Liver (tissue), 3 donors: ENCODE measurements around the gene FEM1C.

Experiments used
- EGR1 ChIP-seq, 2 donors: IDR thresholded peaks; 2 replicates each; pipeline ENCODE4 v1.6.1; 2016 to 2018; ENCODE audit warnings: antibody characterized with exemption in 2 of 2, low read depth in 2 of 2
- FOXA1 ChIP-seq: IDR thresholded peaks from 2 replicates; pipeline ENCODE4 v1.6.1; 2016; ENCODE audit warnings: antibody characterized with exemption
- FOXA2 ChIP-seq: IDR thresholded peaks from 2 replicates; pipeline ENCODE4 v1.6.1; 2016; ENCODE audit warnings: antibody characterized with exemption
- HNF4A ChIP-seq, 2 donors: conservative IDR thresholded peaks; 2 replicates each; pipeline ENCODE4 v1.6.1; 2016; ENCODE audit warnings: antibody characterized with exemption in 2 of 2, mild to moderate bottlenecking in 2 of 2
- JUND ChIP-seq, 2 donors: IDR thresholded peaks; 2 replicates each; pipeline ENCODE4 v1.6.1; 2016; ENCODE audit warnings: antibody characterized with exemption in 2 of 2
- RAD21 ChIP-seq, 2 donors: IDR thresholded peaks; 2 replicates each; pipeline ENCODE4 v1.6.1; 2016; ENCODE audit warnings: antibody characterized with exemption in 2 of 2, mild to moderate bottlenecking in 2 of 2
- SP1 ChIP-seq: IDR thresholded peaks from 2 replicates; pipeline ENCODE4 v1.6.1; 2018; ENCODE audit warnings: antibody characterized with exemption, mild to moderate bottlenecking
- TAF1 ChIP-seq: conservative IDR thresholded peaks from 2 replicates; pipeline ENCODE4 v1.6.1; 2016; ENCODE audit warnings: antibody characterized with exemption, mild to moderate bottlenecking
- YY1 ChIP-seq: IDR thresholded peaks from 2 replicates; pipeline ENCODE4 v1.6.1; 2016; ENCODE audit warnings: antibody characterized with exemption, mild to moderate bottlenecking
- TF ChIP-seq, protein P1 (sequence below): fragments of 150-350 bp; IDR thresholded peaks from 2 replicates; pipeline ENCODE4 v1.5.1; 2017; ENCODE audit warnings: improper control_type of control experiment, low read depth, low read length; ENCODE audit not compliant: missing input control
- TF ChIP-seq, protein P2 (sequence below): IDR thresholded peaks from 2 replicates; pipeline ENCODE4 v1.6.1; 2016; ENCODE audit warnings: antibody characterized with exemption, mild to moderate bottlenecking
- TF ChIP-seq, protein P3 (sequence below): IDR thresholded peaks from 2 replicates; pipeline ENCODE4 v1.6.1; 2016; ENCODE audit warnings: antibody characterized with exemption
- TF ChIP-seq, protein P4 (sequence below): IDR thresholded peaks from 2 replicates; pipeline ENCODE4 v1.6.1; 2016; ENCODE audit warnings: antibody characterized with exemption
- TF ChIP-seq, protein P5 (sequence below): IDR thresholded peaks from 2 replicates; pipeline ENCODE4 v1.6.1; 2016; ENCODE audit warnings: antibody characterized with exemption
- donor health status: healthy.
- donor health status: healthy.

DNA sequence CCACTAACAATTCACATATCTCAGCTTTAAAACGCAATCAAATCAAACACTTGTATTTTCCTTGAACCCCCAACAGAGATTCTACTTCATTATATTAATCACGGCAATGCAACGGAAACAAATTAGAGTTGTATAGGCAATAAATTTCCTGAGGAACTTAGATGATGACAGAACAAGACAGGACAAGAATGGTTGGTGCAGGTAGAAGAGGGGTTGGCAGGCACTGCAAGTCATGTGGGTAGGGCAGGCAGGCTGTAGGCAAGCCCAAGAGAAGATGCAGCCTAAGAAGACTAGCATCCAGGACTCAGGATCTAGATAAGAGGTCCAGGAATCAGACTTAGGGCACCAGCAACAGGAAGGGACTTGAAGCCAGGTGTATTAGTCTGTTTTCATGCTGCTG, 16.6 kb upstream of the FEM1C start:
- TF ChIP-seq, protein P1, sequence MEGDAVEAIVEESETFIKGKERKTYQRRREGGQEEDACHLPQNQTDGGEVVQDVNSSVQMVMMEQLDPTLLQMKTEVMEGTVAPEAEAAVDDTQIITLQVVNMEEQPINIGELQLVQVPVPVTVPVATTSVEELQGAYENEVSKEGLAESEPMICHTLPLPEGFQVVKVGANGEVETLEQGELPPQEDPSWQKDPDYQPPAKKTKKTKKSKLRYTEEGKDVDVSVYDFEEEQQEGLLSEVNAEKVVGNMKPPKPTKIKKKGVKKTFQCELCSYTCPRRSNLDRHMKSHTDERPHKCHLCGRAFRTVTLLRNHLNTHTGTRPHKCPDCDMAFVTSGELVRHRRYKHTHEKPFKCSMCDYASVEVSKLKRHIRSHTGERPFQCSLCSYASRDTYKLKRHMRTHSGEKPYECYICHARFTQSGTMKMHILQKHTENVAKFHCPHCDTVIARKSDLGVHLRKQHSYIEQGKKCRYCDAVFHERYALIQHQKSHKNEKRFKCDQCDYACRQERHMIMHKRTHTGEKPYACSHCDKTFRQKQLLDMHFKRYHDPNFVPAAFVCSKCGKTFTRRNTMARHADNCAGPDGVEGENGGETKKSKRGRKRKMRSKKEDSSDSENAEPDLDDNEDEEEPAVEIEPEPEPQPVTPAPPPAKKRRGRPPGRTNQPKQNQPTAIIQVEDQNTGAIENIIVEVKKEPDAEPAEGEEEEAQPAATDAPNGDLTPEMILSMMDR, result no peak
- TF ChIP-seq, protein P2, sequence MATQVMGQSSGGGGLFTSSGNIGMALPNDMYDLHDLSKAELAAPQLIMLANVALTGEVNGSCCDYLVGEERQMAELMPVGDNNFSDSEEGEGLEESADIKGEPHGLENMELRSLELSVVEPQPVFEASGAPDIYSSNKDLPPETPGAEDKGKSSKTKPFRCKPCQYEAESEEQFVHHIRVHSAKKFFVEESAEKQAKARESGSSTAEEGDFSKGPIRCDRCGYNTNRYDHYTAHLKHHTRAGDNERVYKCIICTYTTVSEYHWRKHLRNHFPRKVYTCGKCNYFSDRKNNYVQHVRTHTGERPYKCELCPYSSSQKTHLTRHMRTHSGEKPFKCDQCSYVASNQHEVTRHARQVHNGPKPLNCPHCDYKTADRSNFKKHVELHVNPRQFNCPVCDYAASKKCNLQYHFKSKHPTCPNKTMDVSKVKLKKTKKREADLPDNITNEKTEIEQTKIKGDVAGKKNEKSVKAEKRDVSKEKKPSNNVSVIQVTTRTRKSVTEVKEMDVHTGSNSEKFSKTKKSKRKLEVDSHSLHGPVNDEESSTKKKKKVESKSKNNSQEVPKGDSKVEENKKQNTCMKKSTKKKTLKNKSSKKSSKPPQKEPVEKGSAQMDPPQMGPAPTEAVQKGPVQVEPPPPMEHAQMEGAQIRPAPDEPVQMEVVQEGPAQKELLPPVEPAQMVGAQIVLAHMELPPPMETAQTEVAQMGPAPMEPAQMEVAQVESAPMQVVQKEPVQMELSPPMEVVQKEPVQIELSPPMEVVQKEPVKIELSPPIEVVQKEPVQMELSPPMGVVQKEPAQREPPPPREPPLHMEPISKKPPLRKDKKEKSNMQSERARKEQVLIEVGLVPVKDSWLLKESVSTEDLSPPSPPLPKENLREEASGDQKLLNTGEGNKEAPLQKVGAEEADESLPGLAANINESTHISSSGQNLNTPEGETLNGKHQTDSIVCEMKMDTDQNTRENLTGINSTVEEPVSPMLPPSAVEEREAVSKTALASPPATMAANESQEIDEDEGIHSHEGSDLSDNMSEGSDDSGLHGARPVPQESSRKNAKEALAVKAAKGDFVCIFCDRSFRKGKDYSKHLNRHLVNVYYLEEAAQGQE, result no peak
- TF ChIP-seq, protein P3, sequence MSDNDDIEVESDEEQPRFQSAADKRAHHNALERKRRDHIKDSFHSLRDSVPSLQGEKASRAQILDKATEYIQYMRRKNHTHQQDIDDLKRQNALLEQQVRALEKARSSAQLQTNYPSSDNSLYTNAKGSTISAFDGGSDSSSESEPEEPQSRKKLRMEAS, result no peak
- TF ChIP-seq FOXA2 (no peak), EGR1 (IDR thresholded peaks at IDR 0.05; ENCODE audit: low read depth in 2 of 2) (no peak), RAD21 (IDR thresholded peaks at IDR 0.05) (no peak), HNF4A (conservative IDR thresholded peaks at IDR 0.05) (no peak), JUND (IDR thresholded peaks at IDR 0.05) (no peak), YY1 (no peak), TAF1 (no peak), SP1 (no peak), FOXA1 (no peak)
- TF ChIP-seq, protein P4, sequence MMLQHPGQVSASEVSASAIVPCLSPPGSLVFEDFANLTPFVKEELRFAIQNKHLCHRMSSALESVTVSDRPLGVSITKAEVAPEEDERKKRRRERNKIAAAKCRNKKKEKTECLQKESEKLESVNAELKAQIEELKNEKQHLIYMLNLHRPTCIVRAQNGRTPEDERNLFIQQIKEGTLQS, result no peak
- TF ChIP-seq, protein P5, sequence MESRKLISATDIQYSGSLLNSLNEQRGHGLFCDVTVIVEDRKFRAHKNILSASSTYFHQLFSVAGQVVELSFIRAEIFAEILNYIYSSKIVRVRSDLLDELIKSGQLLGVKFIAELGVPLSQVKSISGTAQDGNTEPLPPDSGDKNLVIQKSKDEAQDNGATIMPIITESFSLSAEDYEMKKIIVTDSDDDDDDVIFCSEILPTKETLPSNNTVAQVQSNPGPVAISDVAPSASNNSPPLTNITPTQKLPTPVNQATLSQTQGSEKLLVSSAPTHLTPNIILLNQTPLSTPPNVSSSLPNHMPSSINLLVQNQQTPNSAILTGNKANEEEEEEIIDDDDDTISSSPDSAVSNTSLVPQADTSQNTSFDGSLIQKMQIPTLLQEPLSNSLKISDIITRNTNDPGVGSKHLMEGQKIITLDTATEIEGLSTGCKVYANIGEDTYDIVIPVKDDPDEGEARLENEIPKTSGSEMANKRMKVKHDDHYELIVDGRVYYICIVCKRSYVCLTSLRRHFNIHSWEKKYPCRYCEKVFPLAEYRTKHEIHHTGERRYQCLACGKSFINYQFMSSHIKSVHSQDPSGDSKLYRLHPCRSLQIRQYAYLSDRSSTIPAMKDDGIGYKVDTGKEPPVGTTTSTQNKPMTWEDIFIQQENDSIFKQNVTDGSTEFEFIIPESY, result no peak
